Astrocyte of the spinal cord (primary cell): Measurements from ENCODE around the gene NEK4.

Experiments
- DNase-seq: peaks from one replicate; pipeline ENCODE4 v3.0.0; 2011; ENCODE audit warnings: low read depth, low spot score
- H3K4me3 ChIP-seq: 2 replicates; pipeline ENCODE4 v1.5.1; 2011; ENCODE audit warnings: low read depth, mild to moderate bottlenecking, low read length, moderate library complexity
- in situ Hi-C: cut with HindIII; loops from 2 replicates; pipeline ENCODE4 v1.10.0; 2017; ENCODE audit warnings: low sequenced_read_pairs
- TF ChIP-seq, protein P1 (sequence below): IDR thresholded peaks from 2 replicates; pipeline ENCODE4 v1.5.1; 2012; ENCODE audit warnings: low read depth, mild to moderate bottlenecking, low read length, inconsistent platforms

Gene NEK4

DNA sequence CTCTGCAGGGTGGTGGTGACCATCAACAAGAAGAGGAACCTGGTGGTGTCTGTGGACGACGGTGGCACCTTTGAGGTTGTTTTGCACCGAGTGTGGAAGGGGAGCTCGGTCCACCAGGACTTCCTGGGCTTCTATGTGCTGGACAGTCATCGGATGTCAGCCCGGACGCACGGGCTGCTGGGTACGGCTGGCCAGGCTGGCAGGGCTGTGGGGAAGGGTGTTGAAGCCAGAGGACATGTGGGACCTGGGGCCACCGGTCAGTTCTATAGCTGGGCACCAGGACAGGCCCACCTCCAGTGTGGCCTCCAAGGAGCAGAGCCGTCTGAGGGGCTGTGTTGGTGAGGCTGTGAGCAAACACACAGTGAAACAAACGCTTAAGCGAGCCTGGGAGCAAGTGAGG, 20.0 kb upstream of the NEK4 start:
- H3K4me3 ChIP-seq = no peak overlapping the region
- no peak for DNase-seq
- in situ Hi-C loops = no loop called here
- TF ChIP-seq, protein P1, sequence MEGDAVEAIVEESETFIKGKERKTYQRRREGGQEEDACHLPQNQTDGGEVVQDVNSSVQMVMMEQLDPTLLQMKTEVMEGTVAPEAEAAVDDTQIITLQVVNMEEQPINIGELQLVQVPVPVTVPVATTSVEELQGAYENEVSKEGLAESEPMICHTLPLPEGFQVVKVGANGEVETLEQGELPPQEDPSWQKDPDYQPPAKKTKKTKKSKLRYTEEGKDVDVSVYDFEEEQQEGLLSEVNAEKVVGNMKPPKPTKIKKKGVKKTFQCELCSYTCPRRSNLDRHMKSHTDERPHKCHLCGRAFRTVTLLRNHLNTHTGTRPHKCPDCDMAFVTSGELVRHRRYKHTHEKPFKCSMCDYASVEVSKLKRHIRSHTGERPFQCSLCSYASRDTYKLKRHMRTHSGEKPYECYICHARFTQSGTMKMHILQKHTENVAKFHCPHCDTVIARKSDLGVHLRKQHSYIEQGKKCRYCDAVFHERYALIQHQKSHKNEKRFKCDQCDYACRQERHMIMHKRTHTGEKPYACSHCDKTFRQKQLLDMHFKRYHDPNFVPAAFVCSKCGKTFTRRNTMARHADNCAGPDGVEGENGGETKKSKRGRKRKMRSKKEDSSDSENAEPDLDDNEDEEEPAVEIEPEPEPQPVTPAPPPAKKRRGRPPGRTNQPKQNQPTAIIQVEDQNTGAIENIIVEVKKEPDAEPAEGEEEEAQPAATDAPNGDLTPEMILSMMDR = no peak

DNA sequence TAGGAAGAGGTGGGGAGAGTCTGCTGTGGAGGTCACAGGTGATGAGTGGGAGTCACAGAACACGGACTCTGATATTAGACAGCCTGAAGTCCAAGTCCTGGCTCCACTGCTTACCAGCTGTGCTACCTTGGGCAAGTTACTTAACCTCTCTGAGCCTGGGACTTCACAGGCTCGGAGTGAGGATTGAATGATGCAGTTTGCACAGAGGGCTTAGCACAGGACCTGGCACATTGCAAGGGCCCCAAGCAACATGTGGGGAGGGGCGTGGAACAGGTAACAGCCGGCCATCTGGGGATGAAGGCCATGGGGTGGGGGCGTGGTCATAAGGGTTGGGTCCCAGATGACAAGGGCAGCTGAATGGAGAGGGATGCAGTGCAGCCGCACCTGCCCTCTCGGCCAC, 19.6 kb upstream of the NEK4 start:
- H3K4me3 ChIP-seq = no peak overlapping the region
- in situ Hi-C loops = no loop called here
- TF ChIP-seq, protein P1 = no peak
- no peak for DNase-seq

DNA sequence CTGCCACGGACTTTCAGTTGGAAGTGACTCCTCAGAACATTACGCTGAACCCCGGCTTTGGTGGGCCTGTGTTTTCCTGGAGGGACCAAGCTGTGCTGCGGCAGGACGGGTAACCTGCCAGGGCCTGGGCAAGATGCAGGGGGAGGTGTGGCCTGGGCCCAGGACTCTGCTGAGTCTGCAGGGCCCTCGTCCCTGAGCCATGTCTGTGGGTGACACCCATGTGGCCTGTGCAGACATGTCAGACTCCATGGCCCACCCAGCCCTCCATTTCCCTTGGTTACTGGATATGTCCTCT, 19.0 kb upstream of the NEK4 start:
- no peak overlapping the region for H3K4me3 ChIP-seq
- TF ChIP-seq, protein P1 = no peak
- in situ Hi-C loops = no loop called here
- DNase-seq = no peak

DNA sequence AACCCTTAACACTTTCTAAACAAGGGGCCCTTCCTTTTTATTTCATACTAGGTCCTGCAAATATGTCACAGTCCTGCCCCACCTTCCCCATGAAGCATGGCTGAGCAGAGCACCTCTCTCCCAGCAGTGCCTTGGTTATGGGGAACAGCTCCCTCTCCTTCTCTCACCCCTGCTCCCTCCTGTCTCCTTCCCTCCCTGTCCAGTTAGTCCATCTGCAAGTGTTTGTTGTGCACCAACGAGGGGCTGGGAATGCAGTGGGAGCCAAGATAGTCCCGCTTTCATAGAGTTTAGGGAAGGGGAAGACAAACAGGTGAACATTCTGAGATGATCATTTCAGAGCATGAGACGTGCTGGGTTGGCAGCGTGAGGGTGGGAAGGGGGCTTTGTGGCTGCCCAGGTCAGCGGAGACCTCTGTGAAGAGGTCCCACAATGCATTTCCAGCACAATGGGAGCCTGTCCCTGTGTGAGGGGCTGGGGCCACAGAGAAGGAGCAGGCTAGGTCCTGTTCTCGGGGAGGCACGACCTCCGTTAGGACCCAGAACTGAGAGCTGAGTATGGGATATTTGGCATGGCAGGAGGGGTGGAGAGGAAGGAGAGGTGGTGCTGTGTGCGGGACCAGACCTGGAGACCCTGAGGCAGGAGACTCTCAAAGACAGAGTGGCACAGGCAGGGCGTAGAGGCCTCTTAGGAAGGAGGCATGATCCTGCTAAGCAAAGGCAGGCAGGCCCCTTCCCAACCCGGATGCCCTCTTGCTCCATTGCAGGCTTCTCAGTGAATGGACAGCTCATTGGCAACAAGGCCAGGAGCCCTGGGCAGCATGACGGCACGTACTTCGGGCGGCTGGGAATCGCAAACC, 18.4 kb upstream of the NEK4 start:
- no peak for DNase-seq
- in situ Hi-C loops = no loop called here
- no peak overlapping the region for H3K4me3 ChIP-seq
- TF ChIP-seq, protein P1 = no peak

DNA sequence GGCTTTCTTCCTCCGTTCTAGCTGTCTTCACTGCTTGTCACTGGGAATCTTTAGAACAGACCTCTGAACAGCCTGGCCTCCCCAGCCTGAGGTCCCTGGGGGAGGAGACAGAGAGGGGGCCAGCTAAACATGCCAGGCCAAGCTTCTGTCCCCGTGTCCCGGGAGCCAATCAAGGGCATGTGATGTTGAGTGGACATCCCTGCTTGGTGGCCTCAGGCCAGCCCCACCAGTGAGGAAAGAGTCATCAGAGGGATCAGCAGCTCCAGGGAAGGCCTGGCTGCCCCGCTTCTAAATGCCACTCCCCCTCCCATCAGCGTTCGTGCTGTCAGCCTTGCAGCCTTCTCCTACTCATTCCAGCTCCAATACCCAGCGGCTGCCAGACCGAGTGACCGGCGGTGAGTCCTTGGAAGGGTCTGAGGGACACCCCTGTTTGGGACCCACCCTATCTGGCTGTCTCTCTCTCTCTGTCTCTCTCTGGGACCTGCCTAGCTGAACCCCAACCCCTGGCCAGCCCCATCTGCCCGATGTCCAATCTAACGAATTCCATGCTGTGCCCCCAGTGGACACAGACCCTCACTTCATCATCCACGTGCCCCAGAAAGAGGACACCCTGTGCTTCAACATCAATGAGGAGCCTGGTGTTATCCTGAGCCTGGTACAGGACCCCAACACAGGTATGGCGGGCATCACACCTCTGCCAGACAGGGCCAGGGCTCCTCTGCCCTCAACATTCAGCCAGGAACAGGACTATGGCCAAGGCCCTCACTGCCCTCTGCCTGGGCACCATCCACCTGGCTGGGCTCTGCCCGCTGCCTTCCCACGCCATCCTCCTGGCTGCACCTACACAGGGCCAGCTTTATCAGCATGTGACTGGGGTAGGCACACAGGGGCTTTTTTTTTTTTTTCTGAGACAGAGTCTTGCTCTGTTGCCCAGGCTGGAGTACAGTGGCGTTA, 17.2 kb upstream of the NEK4 start:
- no peak overlapping the region for H3K4me3 ChIP-seq
- DNase-seq = no peak
- in situ Hi-C loops = no loop called here
- TF ChIP-seq, protein P1 = no peak

DNA sequence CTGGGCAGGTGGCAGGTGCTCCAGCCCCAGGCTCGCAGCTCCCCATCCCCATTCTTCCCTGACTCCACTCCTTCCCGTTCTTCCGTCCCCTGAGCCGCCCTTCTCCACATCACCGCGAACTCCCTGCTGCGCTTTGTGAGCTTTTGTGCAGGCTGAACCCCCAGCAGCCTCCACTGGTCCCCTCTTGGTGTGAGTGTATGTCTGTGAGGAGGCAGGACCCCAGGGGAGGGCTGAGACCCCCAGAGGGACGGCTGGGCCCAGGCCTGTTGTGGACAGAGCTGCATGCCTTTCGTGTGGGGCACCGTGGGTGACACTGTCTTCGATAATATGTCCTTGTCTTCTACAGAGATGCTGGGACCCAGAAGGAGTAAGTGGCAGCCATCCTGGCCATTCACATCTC, 16.5 kb upstream of the NEK4 start:
- TF ChIP-seq, protein P1 = no peak
- in situ Hi-C loops = no loop called here
- DNase-seq = no peak
- H3K4me3 ChIP-seq = no peak overlapping the region
